ENCODE data around the gene GAK.

The GAK gene

GRCh38 chr4:878796-879728 is 53.1 kb downstream of the GAK start:
- no peak overlapping the region for H3K4me3 ChIP-seq (ENCODE audit: insufficient read depth, low read length, poor library complexity, severe bottlenecking)
- H3K27me3 ChIP-seq (ENCODE audit: low read length) = no peaks in the 10 kb centered on the region
- no peaks in the 10 kb centered on the region for H3K9me2 ChIP-seq (replicated peaks; ENCODE audit: insufficient read depth, low read length)
- no peak overlapping the region for H3K4me2 ChIP-seq (ENCODE audit: low read depth, low read length, poor library complexity, severe bottlenecking)
- no peak overlapping the region for H3K27ac ChIP-seq (ENCODE audit: low read depth, low read length)
- no peak overlapping the region for H2AFZ ChIP-seq (ENCODE audit: low read depth, low read length, severe bottlenecking)
- H3K9ac ChIP-seq (ENCODE audit: low read length) = no peak overlapping the region
- no peaks in the 10 kb centered on the region for H3K36me3 ChIP-seq (ENCODE audit: low read length)
- H3K79me2 ChIP-seq (ENCODE audit: insufficient read depth, low read length) = no peaks in the 10 kb centered on the region
- no peaks in the 10 kb centered on the region for H3K9me3 ChIP-seq (ENCODE audit: insufficient read depth, low read length)
- TF ChIP-seq EZH2phosphoT487 (conservative IDR thresholded peaks at IDR 0.05; ENCODE audit: low read length) = no peak
- TF ChIP-seq CTCF (IDR thresholded peaks at IDR 0.05; ENCODE audit: insufficient read depth, low read length, poor library complexity, severe bottlenecking) = no peak
- no peaks in the 10 kb centered on the region for H4K20me1 ChIP-seq (ENCODE audit: low read depth, low read length)
- H3F3A ChIP-seq (ENCODE audit: insufficient read depth) = no peaks in the 10 kb centered on the region

GRCh38 chr4:877502-877901 is 54.6 kb downstream of the GAK start:
- no peaks in the 10 kb centered on the region for H3K27me3 ChIP-seq (ENCODE audit: low read length)
- H3K79me2 ChIP-seq (ENCODE audit: insufficient read depth, low read length) = no peaks in the 10 kb centered on the region
- no peak overlapping the region for H3K4me3 ChIP-seq (ENCODE audit: insufficient read depth, low read length, poor library complexity, severe bottlenecking)
- H3K9ac ChIP-seq (ENCODE audit: low read length) = no peak overlapping the region
- H4K20me1 ChIP-seq (ENCODE audit: low read depth, low read length) = no peaks in the 10 kb centered on the region
- H2AFZ ChIP-seq (ENCODE audit: low read depth, low read length, severe bottlenecking) = no peak overlapping the region
- no peak for TF ChIP-seq EZH2phosphoT487 (conservative IDR thresholded peaks at IDR 0.05; ENCODE audit: low read length)
- TF ChIP-seq CTCF (IDR thresholded peaks at IDR 0.05; ENCODE audit: insufficient read depth, low read length, poor library complexity, severe bottlenecking) = no peak
- H3K9me2 ChIP-seq (replicated peaks; ENCODE audit: insufficient read depth, low read length) = no peaks in the 10 kb centered on the region
- no peak overlapping the region for H3K27ac ChIP-seq (ENCODE audit: low read depth, low read length)
- H3K36me3 ChIP-seq (ENCODE audit: low read length) = no peaks in the 10 kb centered on the region
- no peaks in the 10 kb centered on the region for H3K9me3 ChIP-seq (ENCODE audit: insufficient read depth, low read length)
- H3K4me2 ChIP-seq (ENCODE audit: low read depth, low read length, poor library complexity, severe bottlenecking) = no peak overlapping the region
- H3F3A ChIP-seq (ENCODE audit: insufficient read depth) = no peaks in the 10 kb centered on the region

GRCh38 chr4:876780-877179 is 55.3 kb downstream of the GAK start:
- no peak overlapping the region for H3K4me2 ChIP-seq (ENCODE audit: low read depth, low read length, poor library complexity, severe bottlenecking)
- TF ChIP-seq EZH2phosphoT487 (conservative IDR thresholded peaks at IDR 0.05; ENCODE audit: low read length) = no peak
- peak; percentile 13 for TF ChIP-seq CTCF (IDR thresholded peaks at IDR 0.05; ENCODE audit: insufficient read depth, low read length, poor library complexity, severe bottlenecking)
- no peak overlapping the region for H3K27ac ChIP-seq (ENCODE audit: low read depth, low read length)
- no peaks in the 10 kb centered on the region for H3K9me3 ChIP-seq (ENCODE audit: insufficient read depth, low read length)
- H3F3A ChIP-seq (ENCODE audit: insufficient read depth) = no peaks in the 10 kb centered on the region
- no peak overlapping the region for H3K9ac ChIP-seq (ENCODE audit: low read length)
- H3K9me2 ChIP-seq (replicated peaks; ENCODE audit: insufficient read depth, low read length) = no peaks in the 10 kb centered on the region
- no peak overlapping the region for H3K4me3 ChIP-seq (ENCODE audit: insufficient read depth, low read length, poor library complexity, severe bottlenecking)
- H3K27me3 ChIP-seq (ENCODE audit: low read length) = no peaks in the 10 kb centered on the region
- no peaks in the 10 kb centered on the region for H3K79me2 ChIP-seq (ENCODE audit: insufficient read depth, low read length)
- no peak overlapping the region for H2AFZ ChIP-seq (ENCODE audit: low read depth, low read length, severe bottlenecking)
- H4K20me1 ChIP-seq (ENCODE audit: low read depth, low read length) = no peaks in the 10 kb centered on the region
- no peaks in the 10 kb centered on the region for H3K36me3 ChIP-seq (ENCODE audit: low read length)

Measured in SU-DHL-6 (cell line).